Measurements from ENCODE around the gene HJURP.

The HJURP gene

DNA sequence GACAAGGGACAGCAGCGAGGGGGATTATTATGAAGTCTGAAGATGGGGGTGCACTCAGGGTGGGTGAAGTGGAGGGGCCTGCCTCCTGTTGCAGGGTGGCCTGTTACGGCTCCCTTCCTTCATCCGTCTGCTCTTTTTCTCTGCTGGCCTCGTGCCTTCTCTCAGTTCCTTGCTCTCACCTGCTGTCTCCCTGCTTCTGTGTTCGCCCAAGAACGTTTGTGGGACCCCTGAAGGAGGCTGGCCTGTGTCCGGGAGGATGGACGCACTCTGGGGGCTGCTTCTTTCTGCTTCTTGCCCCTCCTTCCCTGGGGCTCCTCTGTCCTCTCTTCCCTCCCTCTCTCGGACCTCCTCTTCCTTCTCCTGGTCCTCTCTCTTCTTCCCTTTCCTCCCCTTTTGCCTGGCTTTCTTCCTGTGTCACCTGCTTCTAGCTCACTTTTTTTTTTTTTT, 62.4 kb downstream of the HJURP start:
- DNase-seq, result no peak

- no peak for DNase-seq
Observed at GRCh38 chr2:233791151-233791882, 63.0 kb downstream of the HJURP start.

DNA sequence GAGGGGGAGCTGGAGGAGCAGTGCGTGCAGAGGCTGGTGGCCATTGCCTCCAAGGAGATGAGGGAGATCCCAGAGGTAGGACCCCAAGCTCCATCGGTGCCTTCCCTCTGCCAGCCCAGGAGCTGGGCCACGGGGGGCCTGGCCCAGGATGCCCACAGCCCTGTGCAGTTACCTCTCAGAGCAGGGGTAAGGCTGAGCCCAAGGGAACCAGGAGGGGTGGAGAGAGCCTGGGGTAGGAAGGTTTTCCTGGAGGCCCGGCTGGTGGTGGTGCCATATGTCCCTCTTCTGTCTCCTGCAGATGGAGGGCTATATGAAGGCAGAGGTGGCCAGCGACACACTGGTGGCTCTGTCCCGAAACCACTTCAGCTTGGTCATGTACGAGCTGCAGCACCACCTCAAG, 64.8 kb downstream of the HJURP start:
- DNase-seq, result no peak

Data from activated T-cell treated with anti-CD3 and anti-CD28 coated beads, Interleukin-2, amount 50 U/mL, for 1 hour (primary cell).